ENCODE measurements around the gene CEP164.

CEP164 gene

GRCh38 chr11:117375960-117376359 is 48.3 kb downstream of the CEP164 start:
- no peak for TF ChIP-seq SPI1 (IDR thresholded peaks at IDR 0.05; ENCODE audit: low read depth, low read length)
- no peak for DNase-seq (ENCODE audit: insufficient read length, low spot score)
- FAIRE-seq: no peak

- FAIRE-seq (no peak), DNase-seq (ENCODE audit: insufficient read length, low spot score) (no peak)
- no peak for TF ChIP-seq SPI1 (IDR thresholded peaks at IDR 0.05; ENCODE audit: low read depth, low read length)
- TF ChIP-seq TAF1 (IDR thresholded peaks at IDR 0.05; ENCODE audit: low read depth, low read length): no peak
- no peak for TF ChIP-seq POLR2AphosphoS5 (IDR thresholded peaks at IDR 0.05; ENCODE audit: low read depth, low read length)
- no peak for TF ChIP-seq POLR2A (IDR thresholded peaks at IDR 0.05; ENCODE audit: low read depth, low read length)
- no peak for TF ChIP-seq PAX5 (IDR thresholded peaks at IDR 0.05; ENCODE audit: insufficient read depth, low read length, severe bottlenecking)
- no peak for TF ChIP-seq POU2F2 (IDR thresholded peaks at IDR 0.05; ENCODE audit: low read depth, low read length)
Measured at GRCh38 chr11:117376517-117376916, 48.9 kb downstream of the CEP164 start.

- no peak for DNase-seq (ENCODE audit: insufficient read length, low spot score)
- TF ChIP-seq TAF1 (IDR thresholded peaks at IDR 0.05; ENCODE audit: low read depth, low read length) (no peak), SPI1 (IDR thresholded peaks at IDR 0.05; ENCODE audit: low read depth, low read length) (no peak), POU2F2 (IDR thresholded peaks at IDR 0.05; ENCODE audit: low read depth, low read length) (no peak), POLR2AphosphoS5 (IDR thresholded peaks at IDR 0.05; ENCODE audit: low read depth, low read length) (no peak), PAX5 (IDR thresholded peaks at IDR 0.05; ENCODE audit: insufficient read depth, low read length, severe bottlenecking) (no peak), POLR2A (IDR thresholded peaks at IDR 0.05; ENCODE audit: low read depth, low read length) (no peak)
Measured at GRCh38 chr11:117378976-117379865, 51.6 kb downstream of the CEP164 start.

GRCh38 chr11:117380676-117381075 is 53.0 kb downstream of the CEP164 start:
- DNase-seq (ENCODE audit: insufficient read length, low spot score) (no peak), FAIRE-seq (no peak)
- TF ChIP-seq PAX5 (IDR thresholded peaks at IDR 0.05; ENCODE audit: insufficient read depth, low read length, severe bottlenecking) (no peak), TAF1 (IDR thresholded peaks at IDR 0.05; ENCODE audit: low read depth, low read length) (no peak), POLR2AphosphoS5 (IDR thresholded peaks at IDR 0.05; ENCODE audit: low read depth, low read length) (no peak), POU2F2 (IDR thresholded peaks at IDR 0.05; ENCODE audit: low read depth, low read length) (no peak), POLR2A (IDR thresholded peaks at IDR 0.05; ENCODE audit: low read depth, low read length) (no peak), SPI1 (IDR thresholded peaks at IDR 0.05; ENCODE audit: low read depth, low read length) (no peak)

More at GRCh38 chr11:117378976-117379865, 51.6 kb downstream of the CEP164 start:
- FAIRE-seq: no peak

- FAIRE-seq: no peak
- TF ChIP-seq POU2F2 (IDR thresholded peaks at IDR 0.05; ENCODE audit: low read depth, low read length) (no peak), POLR2AphosphoS5 (IDR thresholded peaks at IDR 0.05; ENCODE audit: low read depth, low read length) (no peak), SPI1 (IDR thresholded peaks at IDR 0.05; ENCODE audit: low read depth, low read length) (no peak), TAF1 (IDR thresholded peaks at IDR 0.05; ENCODE audit: low read depth, low read length) (no peak), PAX5 (IDR thresholded peaks at IDR 0.05; ENCODE audit: insufficient read depth, low read length, severe bottlenecking) (no peak), POLR2A (IDR thresholded peaks at IDR 0.05; ENCODE audit: low read depth, low read length) (no peak)
- no peak for DNase-seq (ENCODE audit: insufficient read length, low spot score)
Measured at GRCh38 chr11:117381481-117382387, 54.1 kb downstream of the CEP164 start.

- no peak for DNase-seq (ENCODE audit: insufficient read length, low spot score)
- FAIRE-seq: no peak
- TF ChIP-seq TAF1 (IDR thresholded peaks at IDR 0.05; ENCODE audit: low read depth, low read length): no peak
- no peak for TF ChIP-seq POU2F2 (IDR thresholded peaks at IDR 0.05; ENCODE audit: low read depth, low read length)
- no peak for TF ChIP-seq PAX5 (IDR thresholded peaks at IDR 0.05; ENCODE audit: insufficient read depth, low read length, severe bottlenecking)
- TF ChIP-seq POLR2A (IDR thresholded peaks at IDR 0.05; ENCODE audit: low read depth, low read length): no peak
- TF ChIP-seq POLR2AphosphoS5 (IDR thresholded peaks at IDR 0.05; ENCODE audit: low read depth, low read length): no peak
Measured at GRCh38 chr11:117382746-117383145, 55.1 kb downstream of the CEP164 start.

GRCh38 chr11:117384045-117384444 is 56.4 kb downstream of the CEP164 start:
- no peak for TF ChIP-seq PAX5 (IDR thresholded peaks at IDR 0.05; ENCODE audit: insufficient read depth, low read length, severe bottlenecking)
- no peak for TF ChIP-seq SPI1 (IDR thresholded peaks at IDR 0.05; ENCODE audit: low read depth, low read length)
- TF ChIP-seq POLR2A (IDR thresholded peaks at IDR 0.05; ENCODE audit: low read depth, low read length): no peak
- no peak for TF ChIP-seq POU2F2 (IDR thresholded peaks at IDR 0.05; ENCODE audit: low read depth, low read length)
- TF ChIP-seq TAF1 (IDR thresholded peaks at IDR 0.05; ENCODE audit: low read depth, low read length): no peak
- TF ChIP-seq POLR2AphosphoS5 (IDR thresholded peaks at IDR 0.05; ENCODE audit: low read depth, low read length): no peak
- no peak for FAIRE-seq
- DNase-seq (ENCODE audit: insufficient read length, low spot score): no peak

DNA sequence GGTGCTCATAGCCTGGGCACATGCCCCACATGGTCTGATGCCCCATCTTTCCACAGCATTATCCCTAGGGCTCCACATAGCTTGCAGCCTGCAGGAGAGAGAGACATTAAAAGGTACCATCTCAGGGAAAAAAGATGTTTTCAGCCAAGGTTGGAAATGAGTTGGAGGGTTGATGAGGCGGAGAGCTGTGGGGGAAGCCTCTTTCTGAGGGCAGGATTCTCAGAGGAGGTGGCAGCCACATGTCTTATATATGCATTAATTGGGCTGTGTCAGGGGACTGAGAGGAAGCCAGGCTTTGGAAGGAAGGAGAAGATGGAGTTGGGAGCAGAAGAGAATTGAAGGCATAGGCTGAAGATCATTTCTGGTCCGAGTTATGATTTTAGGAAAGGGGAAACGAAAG is 57.8 kb downstream of the CEP164 start:
- FAIRE-seq: no peak
- TF ChIP-seq POLR2A (IDR thresholded peaks at IDR 0.05; ENCODE audit: low read depth, low read length) (no peak), POLR2AphosphoS5 (IDR thresholded peaks at IDR 0.05; ENCODE audit: low read depth, low read length) (no peak), SPI1 (IDR thresholded peaks at IDR 0.05; ENCODE audit: low read depth, low read length) (no peak), TAF1 (IDR thresholded peaks at IDR 0.05; ENCODE audit: low read depth, low read length) (no peak), POU2F2 (IDR thresholded peaks at IDR 0.05; ENCODE audit: low read depth, low read length) (no peak), PAX5 (IDR thresholded peaks at IDR 0.05; ENCODE audit: insufficient read depth, low read length, severe bottlenecking) (no peak)

DNA sequence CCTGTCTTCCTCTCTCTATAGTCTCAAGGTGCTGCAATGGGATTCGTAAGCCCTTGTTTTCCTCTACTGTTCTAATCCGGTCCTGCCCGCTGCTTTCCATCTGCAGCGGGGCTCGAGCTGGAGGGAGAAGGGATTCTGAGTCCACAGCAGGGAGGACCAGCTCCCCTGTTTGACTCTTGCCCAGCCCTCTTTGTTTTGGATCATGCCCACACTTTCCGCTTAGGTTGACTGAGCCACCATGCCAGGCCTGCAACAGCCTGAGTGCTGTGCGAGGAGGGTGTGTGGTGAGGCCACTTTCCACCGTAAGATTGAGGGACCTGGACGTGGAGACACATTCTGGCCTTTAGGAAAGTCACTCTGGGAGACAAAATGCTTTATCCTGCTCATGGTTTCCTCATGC is 58.3 kb downstream of the CEP164 start:
- FAIRE-seq (no peak), DNase-seq (ENCODE audit: insufficient read length, low spot score) (no peak)
- no peak for TF ChIP-seq SPI1 (IDR thresholded peaks at IDR 0.05; ENCODE audit: low read depth, low read length)
- no peak for TF ChIP-seq TAF1 (IDR thresholded peaks at IDR 0.05; ENCODE audit: low read depth, low read length)
- no peak for TF ChIP-seq PAX5 (IDR thresholded peaks at IDR 0.05; ENCODE audit: insufficient read depth, low read length, severe bottlenecking)
- TF ChIP-seq POU2F2 (IDR thresholded peaks at IDR 0.05; ENCODE audit: low read depth, low read length): no peak
- TF ChIP-seq POLR2A (IDR thresholded peaks at IDR 0.05; ENCODE audit: low read depth, low read length): no peak
- no peak for TF ChIP-seq POLR2AphosphoS5 (IDR thresholded peaks at IDR 0.05; ENCODE audit: low read depth, low read length)

More for the DNA sequence above, 57.8 kb downstream of the CEP164 start:
- DNase-seq (ENCODE audit: insufficient read length, low spot score): no peak

Data from GM12891 (cell line).